CD4-positive, alpha-beta T cell treated with Interleukin-2 at 100 ng/mL for 4 hours (primary cell): ENCODE results near the gene XIAP.

Source experiments
- DNase-seq: peaks from one replicate; pipeline ENCODE4 v3.0.0-alpha.2; 2020; ENCODE audit warnings: low spot score

The XIAP gene

DNA sequence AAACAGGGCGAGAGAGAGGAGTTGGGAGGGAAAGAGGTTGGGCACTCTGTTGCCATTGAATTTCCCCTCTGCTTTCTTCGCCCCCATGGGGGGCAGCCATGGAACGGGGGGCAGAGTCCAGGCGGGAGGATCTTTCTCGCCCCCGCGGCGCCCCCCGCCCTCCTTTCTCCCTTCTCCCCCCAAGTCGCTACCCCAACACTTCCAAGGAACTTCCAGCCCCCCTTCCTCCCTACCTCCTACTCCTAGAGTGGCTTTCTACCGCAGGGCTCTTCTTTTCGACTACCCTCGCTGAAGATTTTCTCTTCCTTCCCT is 101.1 kb downstream of the XIAP start:
- no peak for DNase-seq

DNA sequence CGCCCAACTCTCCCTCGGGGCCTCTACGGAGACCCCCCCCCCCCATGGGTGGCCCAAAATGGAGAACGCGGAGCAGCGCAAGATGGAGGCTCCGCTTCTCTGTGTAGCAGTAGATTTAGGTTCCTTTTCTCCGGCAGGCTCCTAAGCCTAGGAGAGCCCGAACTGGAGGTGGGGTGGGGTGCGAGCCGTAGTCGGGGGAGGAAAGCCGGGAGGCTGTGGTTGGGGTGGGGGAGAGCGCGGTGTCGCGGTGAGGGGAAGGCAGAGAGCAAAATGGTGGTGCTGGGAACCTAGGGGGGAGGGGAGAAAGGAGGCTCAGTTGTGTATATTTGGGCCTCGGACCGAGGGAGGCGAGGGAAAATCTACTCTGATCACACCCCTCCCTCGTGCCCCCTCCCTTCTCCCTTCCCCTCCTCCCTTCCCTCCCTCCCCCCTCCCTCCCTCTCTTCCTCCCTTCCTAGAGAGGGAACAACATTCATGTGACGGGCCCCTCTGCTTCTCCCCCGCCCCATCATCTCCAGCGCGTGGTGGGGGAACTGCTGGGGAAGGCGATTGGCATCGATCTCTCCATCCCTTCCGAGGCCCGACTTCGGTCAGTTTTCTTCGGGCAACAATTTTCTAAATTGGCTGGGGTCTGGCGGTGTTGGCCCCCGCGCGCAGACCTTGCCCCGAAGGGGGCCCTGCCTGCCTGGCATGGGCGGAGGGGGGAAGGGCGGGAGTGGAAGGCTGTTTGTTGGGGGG is 101.6 kb downstream of the XIAP start, which contains the start of gene STAG2:
STAG2 (plus strand) TSS at position 439 of the 738 bp plus-strand sequence. CDS start 60,922 bp downstream, outside the sequence.
- DNase-seq, result peak; percentile 43

DNA sequence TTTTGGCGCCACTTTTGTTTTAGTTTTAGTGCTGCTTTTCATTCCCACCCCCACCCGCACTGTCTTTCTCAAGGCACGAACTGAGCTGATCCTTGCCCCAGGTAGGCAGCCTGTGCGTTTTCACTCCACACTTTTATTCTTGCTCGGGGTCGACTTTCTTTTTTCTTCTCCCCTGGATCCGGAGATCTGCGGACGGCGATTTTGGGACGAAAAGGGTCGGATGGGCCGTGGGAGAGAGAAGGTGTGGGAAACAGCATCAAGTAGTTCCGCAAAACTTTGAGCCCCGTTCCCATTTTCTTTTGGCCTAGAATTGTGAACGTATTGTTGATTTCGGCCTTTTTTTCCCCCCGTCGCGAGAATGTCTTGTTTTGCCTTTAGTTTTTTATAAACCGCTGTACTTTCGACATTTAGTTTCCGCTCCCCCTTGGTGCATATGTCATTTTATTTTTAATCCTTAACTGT is 102.2 kb downstream of the XIAP start:
- DNase-seq, result peak; percentile 10

DNA sequence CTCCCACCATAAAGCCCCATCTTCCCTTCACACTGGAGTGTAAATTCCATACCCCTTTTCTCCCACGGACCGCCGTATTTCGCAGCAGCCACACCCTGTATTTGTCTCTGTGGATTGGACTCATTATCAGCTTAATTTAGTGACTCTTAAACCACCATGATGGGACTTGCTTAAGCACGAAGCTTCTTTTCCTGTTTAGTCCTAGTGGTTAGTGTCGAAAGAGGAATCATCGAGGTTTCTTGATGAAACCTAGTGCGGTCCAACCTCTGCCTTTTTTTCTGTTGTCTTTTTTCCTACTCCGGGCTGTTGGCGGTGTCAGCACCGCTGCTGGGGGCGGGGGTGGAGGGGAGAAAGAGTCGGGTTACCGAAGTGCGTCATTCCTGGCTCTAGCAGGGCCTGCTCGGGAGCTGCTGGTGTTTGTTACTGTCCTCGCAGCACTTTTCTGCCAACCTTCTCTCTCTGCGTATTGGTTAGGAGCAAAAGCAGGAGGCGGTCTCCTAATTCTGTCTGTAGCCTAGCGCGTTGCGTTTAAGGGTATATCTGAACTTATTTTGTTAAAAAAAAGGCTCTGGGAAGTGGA is 103.0 kb downstream of the XIAP start:
- peak; percentile 81 for DNase-seq
